CD4-positive, CD25-positive, alpha-beta regulatory T cell (primary cell): ENCODE results near the gene SBK2. TPM values are rescaled to one million over a fixed set of nuclear protein-coding genes. Genes with fewer than 3 reads are reported as not detected.

Experiments used
- ATAC-seq, 2 donors: fragments of 150-1000 bp; cut with Tn5 transposase; one replicate each; pipeline ENCODE4 v1.10.0; 2021; ENCODE audit warnings: low read depth in 2 of 2, moderate number of reproducible peaks in 2 of 2, moderate library complexity in 1 of 2
- DNase-seq, 3 donors: peaks; one replicate each; pipeline versions ENCODE4 v3.0.0 to v3.0.0-alpha.2; 2012 to 2022; ENCODE audit warnings: mixed read lengths in 1 of 3
- H3K27ac ChIP-seq: one replicate; pipeline ENCODE4 v1.7.0; 2013; ENCODE audit warnings: mild to moderate bottlenecking, low read length; ENCODE audit not compliant: insufficient read depth, poor library complexity, severe bottlenecking
- H3K27me3 ChIP-seq: one replicate; pipeline ENCODE4 v1.7.0; 2013; ENCODE audit warnings: low read length; ENCODE audit not compliant: control insufficient read depth, insufficient read depth
- H3K36me3 ChIP-seq: one replicate; pipeline ENCODE4 v1.7.0; 2013; ENCODE audit warnings: mild to moderate bottlenecking, low read length, moderate library complexity; ENCODE audit not compliant: control insufficient read depth, insufficient read depth
- H3K4me1 ChIP-seq: 2 replicates; pipeline ENCODE4 v1.7.0; 2013; ENCODE audit warnings: mild to moderate bottlenecking, low read length; ENCODE audit not compliant: insufficient read depth, control insufficient read depth, poor library complexity, severe bottlenecking
- H3K4me3 ChIP-seq: one replicate; pipeline ENCODE4 v1.7.0; 2013; ENCODE audit warnings: low read depth, mild to moderate bottlenecking, low read length, moderate library complexity
- H3K9me3 ChIP-seq, 2 experiments: 1 replicate in 1 of 2; 2 replicates in 1 of 2; pipeline ENCODE4 v1.7.0; 2013; ENCODE audit warnings: low read length in 2 of 2, mild to moderate bottlenecking in 1 of 2, moderate library complexity in 1 of 2; ENCODE audit not compliant: control insufficient read depth in 2 of 2
- H3K27ac Mint-ChIP-seq, 3 donors: one replicate each; pipeline ENCODE4 v1.8.0; 2020 to 2022; ENCODE audit warnings: mild to moderate bottlenecking in 3 of 3, mixed read lengths in 3 of 3, moderate library complexity in 2 of 3
- H3K27me3 Mint-ChIP-seq: one replicate; pipeline ENCODE4 v1.8.0; 2022; ENCODE audit warnings: mild to moderate bottlenecking, mixed read lengths
- H3K36me3 Mint-ChIP-seq: one replicate; pipeline ENCODE4 v1.8.0; 2020; ENCODE audit warnings: mixed read lengths
- H3K4me1 Mint-ChIP-seq, 4 donors: one replicate each; pipeline ENCODE4 v1.8.0; 2020 to 2022; ENCODE audit warnings: mixed read lengths in 4 of 4, mild to moderate bottlenecking in 1 of 4
- H3K4me3 Mint-ChIP-seq, 4 donors: one replicate each; pipeline ENCODE4 v1.8.0; 2020 to 2022; ENCODE audit warnings: mild to moderate bottlenecking in 4 of 4, mixed read lengths in 4 of 4, moderate library complexity in 3 of 4
- H3K9me3 Mint-ChIP-seq, 7 donors: one replicate each; pipeline ENCODE4 v1.8.0; 2020 to 2022; ENCODE audit warnings: mixed read lengths in 7 of 7, mild to moderate bottlenecking in 3 of 7, moderate library complexity in 2 of 7
- polyA plus RNA-seq, 4 donors: library from polyadenylated mRNA; unstranded; fragments of 300-500 nt; fragmentation: Illumina TruSeq; gene quantifications; one replicate each; pipeline ENCODE4 v1.2.3, GENCODE V29; 2021
- total RNA-seq: library from RNA; stranded (reverse); gene quantifications from one replicate; pipeline ENCODE4 v1.2.3, GENCODE V29; 2022

SBK2 gene
- total and polyA plus RNA-seq, 5 donors from 2014 or later: not detected

- H3K36me3 ChIP-seq: no peaks in the 10 kb centered on the region
- H3K4me1 ChIP-seq: no peaks in the 10 kb centered on the region
- no peaks in the 10 kb centered on the region for H3K27me3 ChIP-seq
- ATAC-seq (no peak), DNase-seq (no peak)
- H3K4me3 ChIP-seq: no peak overlapping the region
- Mint-ChIP-seq H3K36me3 (peaks cover 4% of the 10 kb centered on the region), H3K9me3 (no peaks in the 10 kb centered on the region), H3K4me3 (peak overlapping the region in 1 of 4 donors; percentile 31), H3K27ac (no peak overlapping the region), H3K27me3 (no peaks in the 10 kb centered on the region), H3K4me1 (peaks cover 0 to 6% (median 0%) of the 10 kb centered on the region in 4 donors)
- no peaks in the 10 kb centered on the region for H3K9me3 ChIP-seq
- no peak overlapping the region for H3K27ac ChIP-seq
These were observed 43.8 kb downstream of the SBK2 start for GRCh38 chr19:55493052-55493644.

GRCh38 chr19:55492362-55492944, 44.5 kb downstream of the SBK2 start:
- Mint-ChIP-seq H3K4me1 (peaks cover 0 to 6% (median 0%) of the 10 kb centered on the region in 4 donors), H3K36me3 (peaks cover 4% of the 10 kb centered on the region), H3K4me3 (peak overlapping the region in 1 of 4 donors; percentile 43), H3K27ac (peak overlapping the region in 1 of 3 donors; percentile 48), H3K9me3 (no peaks in the 10 kb centered on the region), H3K27me3 (no peaks in the 10 kb centered on the region)
- Histone ChIP-seq H3K9me3 (no peaks in the 10 kb centered on the region), H3K27me3 (no peaks in the 10 kb centered on the region), H3K27ac (no peak overlapping the region), H3K36me3 (no peaks in the 10 kb centered on the region), H3K4me1 (no peaks in the 10 kb centered on the region), H3K4me3 (no peak overlapping the region)
- DNase-seq: no peak
- ATAC-seq: no peak

DNA sequence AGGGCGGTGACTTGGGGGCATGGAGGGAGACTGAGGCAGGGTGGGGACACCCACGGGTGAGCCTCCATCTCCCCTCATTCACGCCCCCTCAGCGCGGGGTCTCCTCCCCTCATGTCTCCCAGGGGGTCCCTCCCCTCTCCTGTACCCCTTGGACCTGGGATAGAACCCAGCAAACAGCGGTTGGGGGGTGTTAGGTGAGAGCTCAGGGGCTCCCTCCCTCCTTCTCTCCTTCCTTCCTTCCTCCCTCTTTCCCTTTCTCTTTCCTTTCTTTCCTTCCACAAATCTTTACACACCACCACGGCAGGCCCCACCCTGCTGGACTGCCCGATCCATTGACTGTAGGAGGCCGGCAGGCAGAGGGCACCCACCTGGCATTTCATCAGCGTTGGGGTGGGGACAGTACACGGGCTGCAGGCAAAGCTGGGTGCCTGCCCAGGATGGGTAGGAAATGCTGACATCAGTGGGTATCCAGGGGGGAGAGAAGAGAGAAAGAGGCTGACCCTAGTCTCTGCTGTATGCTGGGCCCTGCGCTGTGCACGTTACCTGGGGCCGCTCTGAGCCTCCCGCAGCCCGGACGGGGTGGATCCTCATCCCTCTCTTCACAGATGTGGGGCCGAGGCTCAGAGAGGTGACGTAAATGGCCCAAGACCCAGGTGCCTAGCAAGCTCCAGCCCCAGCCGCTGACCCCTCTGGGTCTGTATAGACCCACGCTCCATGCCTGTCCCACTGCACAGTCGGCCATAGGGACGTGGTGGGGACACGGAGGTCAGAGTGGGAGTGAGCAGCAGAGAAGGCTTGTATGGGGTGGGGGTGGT, 45.2 kb downstream of the SBK2 start:
- Mint-ChIP-seq H3K4me1 (peaks cover 0 to 6% (median 0%) of the 10 kb centered on the region in 4 donors), H3K36me3 (no peaks in the 10 kb centered on the region), H3K27ac (no peak overlapping the region), H3K9me3 (no peaks in the 10 kb centered on the region), H3K27me3 (no peaks in the 10 kb centered on the region), H3K4me3 (no peak overlapping the region)
- no peak overlapping the region for H3K27ac ChIP-seq
- no peaks in the 10 kb centered on the region for H3K36me3 ChIP-seq
- no peaks in the 10 kb centered on the region for H3K4me1 ChIP-seq
- H3K4me3 ChIP-seq: no peak overlapping the region
- ATAC-seq (no peak), DNase-seq (no peak)
- H3K27me3 ChIP-seq: no peaks in the 10 kb centered on the region
- no peaks in the 10 kb centered on the region for H3K9me3 ChIP-seq

- ATAC-seq: no peak
- no peaks in the 10 kb centered on the region for H3K4me1 ChIP-seq
- Mint-ChIP-seq H3K27ac (no peak overlapping the region), H3K27me3 (no peaks in the 10 kb centered on the region), H3K4me3 (no peak overlapping the region), H3K9me3 (no peaks in the 10 kb centered on the region), H3K36me3 (no peaks in the 10 kb centered on the region), H3K4me1 (peaks cover 0 to 10% (median 2%) of the 10 kb centered on the region in 4 donors)
- H3K27ac ChIP-seq: no peak overlapping the region
- no peaks in the 10 kb centered on the region for H3K27me3 ChIP-seq
- H3K4me3 ChIP-seq: no peak overlapping the region
- no peaks in the 10 kb centered on the region for H3K9me3 ChIP-seq
- DNase-seq: no peak
- no peaks in the 10 kb centered on the region for H3K36me3 ChIP-seq
These were observed 46.2 kb downstream of the SBK2 start for GRCh38 chr19:55490478-55491432.

GRCh38 chr19:55489711-55490477, 47.0 kb downstream of the SBK2 start:
- no peaks in the 10 kb centered on the region for H3K36me3 ChIP-seq
- no peak overlapping the region for H3K4me3 ChIP-seq
- Mint-ChIP-seq H3K4me3 (no peak overlapping the region), H3K9me3 (no peaks in the 10 kb centered on the region), H3K4me1 (peaks cover 0 to 9% (median 3%) of the 10 kb centered on the region in 4 donors), H3K27ac (no peak overlapping the region), H3K27me3 (no peaks in the 10 kb centered on the region), H3K36me3 (no peaks in the 10 kb centered on the region)
- no peak for DNase-seq
- no peaks in the 10 kb centered on the region for H3K9me3 ChIP-seq
- H3K4me1 ChIP-seq: peaks cover 6% of the 10 kb centered on the region
- H3K27me3 ChIP-seq: no peaks in the 10 kb centered on the region
- no peak overlapping the region for H3K27ac ChIP-seq
- no peak for ATAC-seq

GRCh38 chr19:55488986-55489710, 47.8 kb downstream of the SBK2 start:
- Histone ChIP-seq H3K36me3 (no peaks in the 10 kb centered on the region), H3K4me3 (no peak overlapping the region), H3K4me1 (peaks cover 13% of the 10 kb centered on the region), H3K27ac (no peak overlapping the region), H3K27me3 (no peaks in the 10 kb centered on the region), H3K9me3 (no peaks in the 10 kb centered on the region)
- Mint-ChIP-seq H3K9me3 (no peaks in the 10 kb centered on the region), H3K27me3 (no peaks in the 10 kb centered on the region), H3K27ac (no peak overlapping the region), H3K36me3 (no peaks in the 10 kb centered on the region), H3K4me3 (peak overlapping the region in 1 of 4 donors; percentile 38), H3K4me1 (peaks cover 0 to 8% (median 3%) of the 10 kb centered on the region in 4 donors)
- ATAC-seq (no peak), DNase-seq (no peak)
